ENCODE results near the gene LRRC4.

DNA sequence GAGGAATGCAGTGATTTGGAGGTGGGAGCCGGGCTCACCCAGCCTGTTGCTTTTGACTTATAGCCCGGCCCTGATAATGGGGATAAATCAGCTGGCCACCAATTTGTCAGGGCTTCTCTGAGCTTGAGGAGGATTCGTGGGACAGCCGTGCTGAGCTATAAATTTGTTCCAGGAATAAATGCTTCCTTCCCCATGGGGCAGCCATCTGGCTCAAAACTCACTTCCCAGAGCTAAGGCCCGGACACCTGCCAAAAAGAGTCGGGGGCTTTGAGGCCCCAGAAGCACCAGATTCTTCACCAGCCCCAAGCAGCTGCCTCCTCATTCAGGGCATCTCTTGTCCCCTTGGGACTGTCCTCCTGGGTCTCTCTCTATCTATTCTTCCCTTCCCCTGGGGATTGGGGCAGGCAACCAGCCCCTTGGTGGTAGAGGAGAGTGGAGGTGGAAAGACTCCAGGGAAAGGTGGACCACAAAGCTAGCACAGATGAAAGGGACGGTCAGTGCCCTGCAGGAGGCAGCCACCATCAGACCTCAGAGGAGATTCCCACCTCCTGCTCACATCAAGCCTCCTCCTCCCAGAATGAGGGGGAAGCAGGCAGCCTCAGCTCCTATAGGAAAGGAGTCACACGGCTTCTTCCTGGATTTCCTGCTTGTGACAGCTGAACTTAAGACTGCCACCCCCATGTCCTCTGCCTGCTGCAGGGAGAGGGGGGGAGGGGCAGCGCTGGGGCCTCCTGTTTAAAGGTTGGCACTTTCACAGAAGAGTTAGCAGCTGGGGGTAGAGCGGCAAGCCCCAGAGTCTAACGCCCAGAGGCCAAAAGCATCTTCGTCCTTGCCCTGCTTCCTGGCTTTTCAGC lies 44.2 kb upstream of the LRRC4 start:
- TF ChIP-seq, protein P1, sequence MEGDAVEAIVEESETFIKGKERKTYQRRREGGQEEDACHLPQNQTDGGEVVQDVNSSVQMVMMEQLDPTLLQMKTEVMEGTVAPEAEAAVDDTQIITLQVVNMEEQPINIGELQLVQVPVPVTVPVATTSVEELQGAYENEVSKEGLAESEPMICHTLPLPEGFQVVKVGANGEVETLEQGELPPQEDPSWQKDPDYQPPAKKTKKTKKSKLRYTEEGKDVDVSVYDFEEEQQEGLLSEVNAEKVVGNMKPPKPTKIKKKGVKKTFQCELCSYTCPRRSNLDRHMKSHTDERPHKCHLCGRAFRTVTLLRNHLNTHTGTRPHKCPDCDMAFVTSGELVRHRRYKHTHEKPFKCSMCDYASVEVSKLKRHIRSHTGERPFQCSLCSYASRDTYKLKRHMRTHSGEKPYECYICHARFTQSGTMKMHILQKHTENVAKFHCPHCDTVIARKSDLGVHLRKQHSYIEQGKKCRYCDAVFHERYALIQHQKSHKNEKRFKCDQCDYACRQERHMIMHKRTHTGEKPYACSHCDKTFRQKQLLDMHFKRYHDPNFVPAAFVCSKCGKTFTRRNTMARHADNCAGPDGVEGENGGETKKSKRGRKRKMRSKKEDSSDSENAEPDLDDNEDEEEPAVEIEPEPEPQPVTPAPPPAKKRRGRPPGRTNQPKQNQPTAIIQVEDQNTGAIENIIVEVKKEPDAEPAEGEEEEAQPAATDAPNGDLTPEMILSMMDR (IDR thresholded peaks at IDR 0.05), result no peak
- no peak for TF ChIP-seq POLR2A (IDR thresholded peaks at IDR 0.05)
